Panc1 (cell line): Measurements from ENCODE around the gene FRMD8.

Experiments used
- CTCF ChIP-seq: fragments of 450-650 bp; IDR thresholded peaks from 2 replicates; pipeline ENCODE4 v1.5.1; 2017; ENCODE audit warnings: mild to moderate bottlenecking
- POLR2AphosphoS5 ChIP-seq: IDR thresholded peaks from 2 replicates; pipeline ENCODE4 v1.6.1; 2012; ENCODE audit warnings: mild to moderate bottlenecking, low read depth, low read length, moderate library complexity

DNA sequence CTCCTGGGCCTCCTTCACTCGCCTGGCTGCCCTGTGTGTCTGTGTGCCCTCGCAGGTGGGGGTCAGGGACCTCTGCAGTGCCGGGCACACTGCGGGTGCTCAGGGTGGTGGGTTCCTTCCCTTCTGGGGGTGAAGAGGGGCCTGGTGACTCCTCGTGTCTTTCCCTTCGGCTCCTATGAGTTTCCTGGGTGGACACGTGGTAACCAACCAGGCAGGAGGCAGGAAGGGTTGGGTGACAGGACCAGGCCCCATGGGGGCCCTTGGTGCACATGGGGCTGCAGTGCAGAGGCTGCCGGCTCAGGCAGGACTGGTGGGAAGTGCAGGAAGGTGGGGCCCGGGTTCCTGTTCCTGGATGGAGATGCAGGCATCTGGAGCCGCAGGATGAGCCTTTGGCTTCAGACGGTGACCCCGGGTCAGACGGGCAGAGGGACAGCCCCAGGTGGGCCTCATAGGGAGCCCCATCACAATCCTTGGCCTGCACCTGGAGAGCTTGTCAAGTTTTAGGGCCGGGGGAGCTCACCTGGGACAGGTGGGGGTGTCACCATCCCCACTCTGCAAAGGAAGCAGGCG lies 9.6 kb downstream of the FRMD8 start:
- TF ChIP-seq CTCF (no peak), POLR2AphosphoS5 (no peak)
